ENCODE measurements around the gene SPATA2. TPM values are rescaled to one million over a fixed set of nuclear protein-coding genes. Genes with fewer than 3 reads are reported as not detected.

Gene SPATA2
- polyA plus RNA-seq, 1 donor = 14.4 TPM

GRCh38 chr20:49891476-49892110, 23.7 kb downstream of the SPATA2 start:
- no peaks in the 10 kb centered on the region for H3K27me3 ChIP-seq (ENCODE audit: control insufficient read depth, insufficient read depth, low read length)
- H3K9me3 ChIP-seq (ENCODE audit: control insufficient read depth, low read depth, low read length) = no peaks in the 10 kb centered on the region
- no peak overlapping the region for H3K4me3 ChIP-seq (ENCODE audit: low read length)
- no peak for DNase-seq
- H3K36me3 ChIP-seq (ENCODE audit: control insufficient read depth, insufficient read depth, low read length) = peaks cover 20% of the 10 kb centered on the region
- WGBS (ENCODE audit: insufficient coverage, low lambda C conversion rate) = 76% methylated on average over 2 of the region's 13 CpGs
- no peak overlapping the region for H3K27ac ChIP-seq (ENCODE audit: low read length)
- peaks cover 7% of the 10 kb centered on the region for H3K4me1 ChIP-seq (ENCODE audit: control insufficient read depth, insufficient read depth, low read length)

- no CpG with 5 or more reads among the region's 21 CpGs for WGBS (ENCODE audit: insufficient coverage, low lambda C conversion rate)
- H3K9me3 ChIP-seq (ENCODE audit: control insufficient read depth, low read depth, low read length) = no peaks in the 10 kb centered on the region
- H3K27me3 ChIP-seq (ENCODE audit: control insufficient read depth, insufficient read depth, low read length) = no peaks in the 10 kb centered on the region
- no peak overlapping the region for H3K4me3 ChIP-seq (ENCODE audit: low read length)
- no peak for DNase-seq
- peaks cover 7% of the 10 kb centered on the region for H3K4me1 ChIP-seq (ENCODE audit: control insufficient read depth, insufficient read depth, low read length)
- H3K36me3 ChIP-seq (ENCODE audit: control insufficient read depth, insufficient read depth, low read length) = peaks cover 26% of the 10 kb centered on the region
- no peak overlapping the region for H3K27ac ChIP-seq (ENCODE audit: low read length)
Observed at GRCh38 chr20:49890471-49891361, 24.6 kb downstream of the SPATA2 start.

GRCh38 chr20:49889935-49890333, 25.4 kb downstream of the SPATA2 start:
- WGBS (ENCODE audit: insufficient coverage, low lambda C conversion rate) = no CpG with 5 or more reads among the region's 9 CpGs

GRCh38 chr20:49889001-49889934, 26.1 kb downstream of the SPATA2 start:
- no peak overlapping the region for H3K4me3 ChIP-seq (ENCODE audit: low read length)
- H3K27ac ChIP-seq (ENCODE audit: low read length) = no peak overlapping the region
- no peaks in the 10 kb centered on the region for H3K27me3 ChIP-seq (ENCODE audit: control insufficient read depth, insufficient read depth, low read length)
- no peaks in the 10 kb centered on the region for H3K9me3 ChIP-seq (ENCODE audit: control insufficient read depth, low read depth, low read length)
- peaks cover 40% of the 10 kb centered on the region for H3K36me3 ChIP-seq (ENCODE audit: control insufficient read depth, insufficient read depth, low read length)
- H3K4me1 ChIP-seq (ENCODE audit: control insufficient read depth, insufficient read depth, low read length) = peaks cover 7% of the 10 kb centered on the region
- WGBS (ENCODE audit: insufficient coverage, low lambda C conversion rate) = no CpG with 5 or more reads among the region's 9 CpGs
- no peak for DNase-seq

More at GRCh38 chr20:49889935-49890333, 25.4 kb downstream of the SPATA2 start:
- Histone ChIP-seq H3K4me1 (ENCODE audit: control insufficient read depth, insufficient read depth, low read length) (peaks cover 7% of the 10 kb centered on the region), H3K27ac (ENCODE audit: low read length) (no peak overlapping the region), H3K27me3 (ENCODE audit: control insufficient read depth, insufficient read depth, low read length) (no peaks in the 10 kb centered on the region), H3K9me3 (ENCODE audit: control insufficient read depth, low read depth, low read length) (no peaks in the 10 kb centered on the region), H3K36me3 (ENCODE audit: control insufficient read depth, insufficient read depth, low read length) (peaks cover 34% of the 10 kb centered on the region), H3K4me3 (ENCODE audit: low read length) (no peak overlapping the region)
- no peak for DNase-seq

- H3K9me3 ChIP-seq (ENCODE audit: control insufficient read depth, low read depth, low read length) = no peaks in the 10 kb centered on the region
- DNase-seq = peak in 1 of 2 donors; percentile 42
- H3K4me3 ChIP-seq (ENCODE audit: low read length) = no peak overlapping the region
- no peaks in the 10 kb centered on the region for H3K27me3 ChIP-seq (ENCODE audit: control insufficient read depth, insufficient read depth, low read length)
- peaks cover 47% of the 10 kb centered on the region for H3K36me3 ChIP-seq (ENCODE audit: control insufficient read depth, insufficient read depth, low read length)
- peaks cover 7% of the 10 kb centered on the region for H3K4me1 ChIP-seq (ENCODE audit: control insufficient read depth, insufficient read depth, low read length)
- H3K27ac ChIP-seq (ENCODE audit: low read length) = no peak overlapping the region
- WGBS (ENCODE audit: insufficient coverage, low lambda C conversion rate) = no CpG with 5 or more reads among the region's 18 CpGs
Observed at GRCh38 chr20:49888212-49889000, 26.9 kb downstream of the SPATA2 start.

- Histone ChIP-seq H3K27ac (ENCODE audit: low read length) (no peak overlapping the region), H3K36me3 (ENCODE audit: control insufficient read depth, insufficient read depth, low read length) (peaks cover 52% of the 10 kb centered on the region), H3K9me3 (ENCODE audit: control insufficient read depth, low read depth, low read length) (no peaks in the 10 kb centered on the region), H3K4me1 (ENCODE audit: control insufficient read depth, insufficient read depth, low read length) (peaks cover 4% of the 10 kb centered on the region), H3K4me3 (ENCODE audit: low read length) (no peak overlapping the region), H3K27me3 (ENCODE audit: control insufficient read depth, insufficient read depth, low read length) (no peaks in the 10 kb centered on the region)
- no CpG with 5 or more reads among the region's 32 CpGs for WGBS (ENCODE audit: insufficient coverage, low lambda C conversion rate)
- DNase-seq = no peak
Observed at GRCh38 chr20:49887251-49888211, 27.8 kb downstream of the SPATA2 start.

- Histone ChIP-seq H3K27ac (ENCODE audit: low read length) (no peak overlapping the region), H3K4me3 (ENCODE audit: low read length) (no peak overlapping the region), H3K4me1 (ENCODE audit: control insufficient read depth, insufficient read depth, low read length) (peaks cover 4% of the 10 kb centered on the region), H3K36me3 (ENCODE audit: control insufficient read depth, insufficient read depth, low read length) (peaks cover 59% of the 10 kb centered on the region), H3K9me3 (ENCODE audit: control insufficient read depth, low read depth, low read length) (no peaks in the 10 kb centered on the region), H3K27me3 (ENCODE audit: control insufficient read depth, insufficient read depth, low read length) (no peaks in the 10 kb centered on the region)
- 100% methylated on average over 2 of the region's 30 CpGs for WGBS (ENCODE audit: insufficient coverage, low lambda C conversion rate)
- no peak for DNase-seq
Observed at GRCh38 chr20:49886571-49887213, 28.6 kb downstream of the SPATA2 start.

- Histone ChIP-seq H3K9me3 (ENCODE audit: control insufficient read depth, low read depth, low read length) (no peaks in the 10 kb centered on the region), H3K27ac (ENCODE audit: low read length) (no peak overlapping the region), H3K36me3 (ENCODE audit: control insufficient read depth, insufficient read depth, low read length) (peaks cover 63% of the 10 kb centered on the region), H3K4me3 (ENCODE audit: low read length) (no peak overlapping the region), H3K4me1 (ENCODE audit: control insufficient read depth, insufficient read depth, low read length) (peaks cover 4% of the 10 kb centered on the region), H3K27me3 (ENCODE audit: control insufficient read depth, insufficient read depth, low read length) (no peaks in the 10 kb centered on the region)
- no peak for DNase-seq
- WGBS (ENCODE audit: insufficient coverage, low lambda C conversion rate) = 100% methylated on average over 1 of the region's 16 CpGs
Observed at GRCh38 chr20:49885558-49886332, 29.6 kb downstream of the SPATA2 start.

Measured in large intestine (tissue), 3 donors.